GM19438 (cell line): Measurements from ENCODE around the gene ZFTA.
A peak's percentile ranks its signal among the peaks of the same experiment; 100 is the strongest.
"Not testable (repeated sequence)": the region's sequence is repeated elsewhere in the genome, so short reads cannot be mapped to it uniquely, and the experiment has no call there.

Experiments
- ATAC-seq: cut with Tn5 transposase; IDR thresholded peaks from one replicate; pipeline ENCODE4 v1.9.1; 2021; ENCODE audit warnings: low read depth; ENCODE audit not compliant: unreplicated experiment

Gene ZFTA

GRCh38 chr11:63779039-63779438, 10.5 kb upstream of the ZFTA start:
- ATAC-seq: no peak

- ATAC-seq: no peak
Observed at GRCh38 chr11:63775191-63775590, 6.6 kb upstream of the ZFTA start.

GRCh38 chr11:63771741-63772318, 3.3 kb upstream of the ZFTA start:
- ATAC-seq: not testable (repeated sequence)

GRCh38 chr11:63770763-63771162, 2.2 kb upstream of the ZFTA start:
- ATAC-seq: no peak

- ATAC-seq: no peak
Observed at GRCh38 chr11:63769714-63770455, 1.3 kb upstream of the ZFTA start.

GRCh38 chr11:63769042-63769713, 603 bp upstream of the ZFTA start:
- peak; percentile 44 for ATAC-seq

- no peak for ATAC-seq
Observed at GRCh38 chr11:63767565-63768236, 874 bp downstream of the ZFTA start.

GRCh38 chr11:63767267-63767564, 1.4 kb downstream of the ZFTA start:
- no peak for ATAC-seq

GRCh38 chr11:63766531-63767235, 1.9 kb downstream of the ZFTA start:
- no peak for ATAC-seq

- ATAC-seq: no peak
Observed at GRCh38 chr11:63765688-63766241, 2.8 kb downstream of the ZFTA start.

GRCh38 chr11:63764679-63765647, 3.6 kb downstream of the ZFTA start:
- no peak for ATAC-seq

GRCh38 chr11:63764340-63764678, 4.3 kb downstream of the ZFTA start:
- ATAC-seq: no peak

- no peak for ATAC-seq
Observed at GRCh38 chr11:63763496-63764339, 4.9 kb downstream of the ZFTA start.

GRCh38 chr11:63762654-63763495, 5.7 kb downstream of the ZFTA start:
- no peak for ATAC-seq

- ATAC-seq: no peak
Observed at GRCh38 chr11:63761931-63762653, 6.5 kb downstream of the ZFTA start.

GRCh38 chr11:63761188-63761587, 7.4 kb downstream of the ZFTA start:
- no peak for ATAC-seq

GRCh38 chr11:63760487-63761079, 8.0 kb downstream of the ZFTA start:
- no peak for ATAC-seq
